Upper lobe of left lung (tissue), 4 donors: ENCODE results near the gene TNS1.

Source experiments
- EP300 ChIP-seq, 4 donors: sonication (generic); formaldehyde crosslinking; IDR thresholded peaks; one replicate each; pipeline ENCODE4 v1.5.1; 2017; ENCODE audit warnings: antibody characterized with exemption in 4 of 4, control low read depth in 2 of 4
- POLR2A ChIP-seq, 4 donors: fragments of 450-650 bp; IDR thresholded peaks; one replicate each; pipeline ENCODE4 v1.5.1; 2016 to 2017; ENCODE audit warnings: antibody characterized with exemption in 4 of 4, mild to moderate bottlenecking in 2 of 4
- POLR2AphosphoS5 ChIP-seq, 2 donors: sonication (generic); formaldehyde crosslinking; IDR thresholded peaks; one replicate each; pipeline ENCODE4 v1.5.1; 2017; ENCODE audit warnings: antibody characterized with exemption in 2 of 2
- TF ChIP-seq, protein P1 (sequence below), 6 experiments: fragments of 450-650 bp in 4 of 6; fragments of 200-600 bp in 2 of 6; sonication (generic) in 2 of 6; IDR thresholded peaks; one replicate each; pipeline ENCODE4 v1.5.1; 2016 to 2019; ENCODE audit warnings: antibody characterized with exemption in 6 of 6

DNA sequence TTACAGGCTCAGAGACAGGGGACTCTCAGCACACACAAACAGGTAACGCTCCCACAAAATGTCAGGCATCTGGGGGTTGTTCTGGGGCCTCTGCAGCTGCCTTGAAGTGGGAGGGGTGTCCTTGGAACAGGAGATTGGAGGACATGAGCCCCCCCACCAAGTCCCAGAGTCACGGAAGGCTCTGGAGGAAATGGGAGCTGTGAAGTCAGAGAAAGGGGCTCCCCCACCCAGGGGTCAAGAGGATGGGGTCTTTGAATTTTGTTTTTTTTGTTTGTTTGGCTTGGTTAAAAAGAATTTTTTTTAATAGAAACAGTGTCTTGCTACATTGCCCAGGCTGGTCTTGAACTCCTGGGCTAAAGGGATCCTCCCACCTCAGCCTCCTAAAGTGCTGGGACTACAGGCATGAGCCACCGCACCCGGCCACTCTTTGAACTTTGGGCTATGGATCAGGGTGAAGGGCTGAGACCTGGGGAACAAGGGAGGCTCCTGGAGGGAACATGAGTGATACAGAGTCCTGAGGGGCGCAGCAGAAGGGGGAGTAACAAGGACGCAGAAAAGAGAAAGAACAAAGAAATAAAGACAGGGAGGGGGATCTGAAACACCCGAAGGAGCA lies 46.8 kb downstream of the TNS1 start:
- TF ChIP-seq POLR2A (IDR thresholded peaks at IDR 0.05) (no peak), POLR2AphosphoS5 (IDR thresholded peaks at IDR 0.05) (no peak), EP300 (IDR thresholded peaks at IDR 0.05) (no peak)
- TF ChIP-seq, protein P1, sequence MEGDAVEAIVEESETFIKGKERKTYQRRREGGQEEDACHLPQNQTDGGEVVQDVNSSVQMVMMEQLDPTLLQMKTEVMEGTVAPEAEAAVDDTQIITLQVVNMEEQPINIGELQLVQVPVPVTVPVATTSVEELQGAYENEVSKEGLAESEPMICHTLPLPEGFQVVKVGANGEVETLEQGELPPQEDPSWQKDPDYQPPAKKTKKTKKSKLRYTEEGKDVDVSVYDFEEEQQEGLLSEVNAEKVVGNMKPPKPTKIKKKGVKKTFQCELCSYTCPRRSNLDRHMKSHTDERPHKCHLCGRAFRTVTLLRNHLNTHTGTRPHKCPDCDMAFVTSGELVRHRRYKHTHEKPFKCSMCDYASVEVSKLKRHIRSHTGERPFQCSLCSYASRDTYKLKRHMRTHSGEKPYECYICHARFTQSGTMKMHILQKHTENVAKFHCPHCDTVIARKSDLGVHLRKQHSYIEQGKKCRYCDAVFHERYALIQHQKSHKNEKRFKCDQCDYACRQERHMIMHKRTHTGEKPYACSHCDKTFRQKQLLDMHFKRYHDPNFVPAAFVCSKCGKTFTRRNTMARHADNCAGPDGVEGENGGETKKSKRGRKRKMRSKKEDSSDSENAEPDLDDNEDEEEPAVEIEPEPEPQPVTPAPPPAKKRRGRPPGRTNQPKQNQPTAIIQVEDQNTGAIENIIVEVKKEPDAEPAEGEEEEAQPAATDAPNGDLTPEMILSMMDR (IDR thresholded peaks at IDR 0.05), result no peak
